Esophagus mucosa (tissue), 1 donor: Measurements from ENCODE around the gene CPA3. TPM values are rescaled to one million over a fixed set of nuclear protein-coding genes. Genes with fewer than 3 reads are reported as not detected.

ENCODE experiments used
- ATAC-seq: fragments of 200-7000 bp; cut with Tn5 transposase; one replicate; pipeline ENCODE4 v1.9.1; 2020
- total RNA-seq: library from RNA; stranded (reverse); gene quantifications from one replicate; pipeline ENCODE4 v1.2.4, GENCODE V29; 2023
- donor health status: DM: yes; HTN: yes; CAD: no.

CPA3 gene
- total RNA-seq, 1 donor from 2014 or later: 2.2 TPM

GRCh38 chr3:148922467-148922866 lies 57.4 kb downstream of the CPA3 start:
- no peak for ATAC-seq

DNA sequence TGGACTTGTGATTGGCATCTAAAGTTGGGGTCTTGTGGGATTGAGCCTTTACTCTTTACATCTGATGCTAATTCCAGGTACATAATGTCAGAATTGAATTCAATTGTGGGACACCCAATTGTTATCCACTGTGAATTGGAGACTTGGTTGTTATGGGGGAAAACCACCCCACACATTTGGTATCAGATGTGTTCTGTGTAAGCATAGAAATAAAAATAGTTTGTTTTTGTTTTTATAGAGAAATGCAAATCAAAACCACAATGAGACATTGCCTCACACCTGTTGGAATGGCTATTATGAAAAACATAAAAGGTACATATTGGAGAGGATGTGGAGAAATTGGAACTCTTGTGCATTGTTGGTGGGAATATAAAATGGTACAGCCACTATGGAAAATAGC lies 58.5 kb downstream of the CPA3 start:
- ATAC-seq: no peak

DNA sequence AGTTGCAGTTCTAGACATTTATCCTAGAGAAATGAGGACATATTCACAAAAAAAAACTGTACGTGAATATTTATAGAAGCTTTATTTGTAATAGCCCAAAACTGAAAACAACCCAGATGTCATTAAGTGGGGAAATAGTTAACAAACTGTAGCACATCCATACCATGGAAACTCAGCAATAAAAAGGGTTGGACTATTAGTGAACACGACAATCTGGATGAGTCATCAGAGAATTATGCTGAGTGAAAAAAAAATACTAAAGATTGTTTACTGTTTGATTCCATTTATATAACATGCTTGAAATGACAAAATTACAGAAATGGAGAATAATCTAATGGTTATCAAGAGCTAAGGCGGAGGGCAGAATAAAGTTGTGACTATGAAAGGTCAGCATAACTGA lies 59.5 kb downstream of the CPA3 start:
- ATAC-seq: no peak

GRCh38 chr3:148925845-148926244 lies 60.7 kb downstream of the CPA3 start:
- no peak for ATAC-seq

DNA sequence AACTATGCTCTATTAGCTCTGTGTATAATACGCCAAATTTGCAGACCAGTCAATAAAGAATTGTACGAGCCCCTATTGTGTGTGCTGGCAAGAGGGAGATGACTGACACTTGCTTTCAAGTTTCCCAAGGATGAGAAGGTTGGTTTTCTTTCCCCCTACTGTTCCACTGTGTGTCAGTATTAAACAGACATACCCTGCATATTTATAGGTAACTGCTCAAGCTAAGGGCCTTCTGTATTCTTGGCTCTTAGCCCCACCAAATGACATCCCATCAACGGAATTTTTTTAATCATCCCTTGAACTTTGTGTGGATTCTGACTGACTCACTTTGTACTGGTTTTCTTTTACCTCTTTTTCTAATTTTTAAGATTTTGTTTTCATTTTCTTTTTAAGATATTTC lies 65.7 kb downstream of the CPA3 start:
- ATAC-seq: no peak

- no peak for ATAC-seq
These were observed 66.5 kb downstream of the CPA3 start for GRCh38 chr3:148931574-148931973.

DNA sequence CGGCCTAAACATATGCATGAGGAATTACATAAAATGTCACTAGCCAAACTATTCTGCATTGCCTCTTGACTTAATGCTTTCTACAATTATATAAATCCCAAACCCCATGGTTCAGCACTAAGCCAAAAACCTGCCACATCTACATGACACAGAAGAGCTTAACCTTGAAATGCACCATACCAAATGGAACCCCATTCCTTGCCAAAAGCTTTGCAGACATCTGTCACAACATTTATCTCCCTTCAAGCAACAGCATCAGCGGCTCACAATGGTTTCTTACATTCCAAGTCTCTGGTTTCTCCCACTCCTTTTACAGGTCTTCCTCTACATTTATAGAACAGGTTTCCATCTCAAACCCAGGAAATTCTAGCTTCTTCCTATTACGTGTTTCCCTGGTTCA lies 67.9 kb downstream of the CPA3 start:
- ATAC-seq: no peak

DNA sequence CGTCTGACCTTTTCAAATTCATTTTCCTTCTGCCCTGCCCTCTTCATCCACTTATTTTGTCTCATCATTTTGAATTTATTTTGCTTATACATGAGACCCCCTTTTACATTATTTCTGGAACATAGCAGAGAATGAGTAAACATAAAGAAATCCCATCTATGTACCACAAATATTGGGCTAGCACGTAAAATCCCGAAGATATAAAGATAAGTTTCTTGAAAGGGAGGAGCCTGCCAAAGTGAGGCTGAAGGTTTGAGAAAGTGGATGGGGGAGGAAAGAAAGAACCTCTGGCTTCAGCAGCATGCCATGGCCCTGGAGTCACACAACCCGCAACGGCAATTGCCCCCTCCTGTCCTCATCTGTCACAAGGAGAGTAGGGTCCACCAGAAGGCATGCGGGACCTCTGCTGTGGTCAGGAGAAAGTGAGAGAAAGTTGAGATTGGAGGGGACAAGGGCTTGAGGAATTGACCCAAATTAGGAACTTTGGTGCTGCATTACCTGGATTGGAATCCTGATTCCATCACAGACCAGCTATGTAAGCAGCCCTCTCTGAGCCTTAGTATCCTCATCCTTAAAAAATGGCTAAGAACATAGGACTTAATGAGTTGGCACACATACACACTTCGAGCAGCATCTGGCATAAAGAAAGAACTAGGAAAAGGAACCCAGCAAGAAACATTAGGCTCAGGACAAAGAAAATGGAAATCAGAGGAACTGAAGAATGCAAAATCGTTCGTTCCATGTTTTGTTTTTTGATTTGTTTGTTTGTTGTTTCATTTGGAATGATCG lies 72.6 kb downstream of the CPA3 start:
- no peak for ATAC-seq

DNA sequence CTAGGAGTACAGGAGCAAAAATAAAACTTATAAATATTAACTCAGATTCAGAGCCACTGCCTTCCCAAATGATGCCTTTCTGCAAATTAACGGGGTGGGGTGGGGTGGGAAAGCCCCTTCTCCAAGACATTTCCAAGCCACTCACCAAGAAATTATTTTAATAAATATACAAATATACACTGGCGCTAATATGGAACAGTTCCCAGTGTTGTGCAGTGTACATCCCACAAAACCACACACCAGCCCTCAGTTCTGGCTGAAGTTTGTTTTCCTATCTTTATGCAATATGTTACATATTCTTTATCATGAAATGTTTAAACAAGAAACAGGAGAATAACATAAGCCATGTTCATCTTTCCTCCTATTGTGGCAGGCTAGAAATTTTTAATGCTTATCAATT lies 73.2 kb downstream of the CPA3 start:
- no peak for ATAC-seq

GRCh38 chr3:148938936-148939335 lies 73.8 kb downstream of the CPA3 start:
- no peak for ATAC-seq

DNA sequence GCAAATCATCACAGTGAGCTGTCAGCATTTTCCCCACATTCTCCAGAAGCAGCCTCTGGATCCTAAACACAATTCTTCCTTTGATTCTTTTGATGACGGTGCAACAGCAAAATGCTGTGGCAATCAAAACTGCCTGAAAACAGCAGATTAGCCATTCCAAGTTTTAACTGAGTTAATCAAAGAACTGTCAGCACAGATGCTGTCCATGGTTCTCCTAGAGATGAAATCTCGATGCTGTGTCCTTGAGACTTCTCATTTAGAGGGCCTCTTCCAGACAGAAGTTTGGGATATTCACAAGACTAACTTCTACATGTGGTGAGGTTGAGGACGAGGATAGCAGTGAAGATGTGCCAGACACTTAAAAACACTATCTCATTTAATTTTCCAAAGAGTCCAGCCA lies 75.9 kb downstream of the CPA3 start:
- ATAC-seq: no peak

DNA sequence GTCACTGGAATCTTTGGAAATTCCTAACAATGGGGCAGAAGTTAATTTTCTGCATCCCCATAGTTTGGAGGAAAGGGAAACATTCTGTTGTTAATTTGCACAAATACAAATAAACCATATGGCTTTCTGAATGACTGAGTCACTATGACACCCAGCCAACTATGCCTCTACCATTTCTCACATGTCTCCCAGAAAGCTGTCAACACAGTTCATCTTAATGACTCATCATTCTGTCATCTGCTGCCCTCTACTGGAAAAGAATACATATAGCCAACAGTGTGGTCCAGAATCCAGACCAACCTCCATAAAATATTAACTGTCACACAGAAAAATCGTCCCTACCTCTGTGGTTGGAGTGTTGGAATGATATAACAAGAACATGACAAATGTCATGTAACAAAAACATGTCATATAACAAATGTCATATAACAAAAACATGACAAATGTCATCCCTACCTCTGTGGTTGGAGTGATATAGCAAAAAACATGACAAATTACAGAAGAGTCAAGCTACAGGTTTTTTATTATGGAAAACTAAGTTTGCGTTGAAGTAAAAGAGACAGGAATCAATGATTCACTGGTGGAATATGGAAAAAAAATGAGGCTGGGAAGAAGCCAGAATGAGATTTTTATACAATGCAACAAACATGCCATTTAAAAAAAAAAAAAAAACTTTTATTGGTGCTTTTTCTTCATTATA lies 78.6 kb downstream of the CPA3 start:
- ATAC-seq: peak; percentile 98

- no peak for ATAC-seq
These were observed 80.0 kb downstream of the CPA3 start for GRCh38 chr3:148945116-148945515.

Other genes with a start within 250 kb of the CPA3 start
- gene AGTR1, start 167.4 kb upstream of the CPA3 start, total RNA-seq: 0.24 TPM
- gene CPB1, start 37.5 kb upstream of the CPA3 start, total RNA-seq: not detected
- 24.4 TPM for gene GYG1, start 126.2 kb downstream of the CPA3 start, total RNA-seq
- gene HLTF, start 221.2 kb downstream of the CPA3 start, total RNA-seq: 8.2 TPM